ENCODE measurements around the gene LRRC4B. TPM values are rescaled to one million over a fixed set of nuclear protein-coding genes. Genes with fewer than 3 reads are reported as not detected.

LRRC4B gene
- total and polyA plus RNA-seq, 2 of the 4 experiments (the other 2 are of a cell fraction), result 0.03 TPM; not detected in 1

GRCh38 chr19:50512999-50513745, 55.1 kb downstream of the LRRC4B start:
- H3K9me1 ChIP-seq (ENCODE audit: insufficient read depth, low read length), result no peaks in the 10 kb centered on the region; the same call in 1 of the 2 replicates
- ChIA-PET POLR2A (ENCODE audit: unreplicated experiment) (interaction anchor here (0.6 kb wide), 1 partner anchor 30 kb away, joined by 12 read pairs; no protein-coding TSS in a partner anchor), CTCF (no interaction called here)
- DNase-seq (no peak), ATAC-seq (ENCODE audit: low read depth) (no peak)
- peaks cover 1% of the 10 kb centered on the region; the same call in 1 of the 2 replicates for H3K36me3 ChIP-seq (ENCODE audit: control insufficient read depth, insufficient read depth, low read length)
- H3K23ac ChIP-seq (ENCODE audit: low read depth, low read length), result no peak overlapping the region
- H3K9ac ChIP-seq (ENCODE audit: low read depth, low read length), result no peak overlapping the region
- no peak overlapping the region for H2BK120ac ChIP-seq (ENCODE audit: low read depth, low read length)
- H4K20me1 ChIP-seq (ENCODE audit: insufficient read depth, low read length), result no peaks in the 10 kb centered on the region
- H3K4me2 ChIP-seq (ENCODE audit: low read depth, low read length), result no peak overlapping the region
- H3K27me3 ChIP-seq (ENCODE audit: control insufficient read depth, insufficient read depth, low read length), result no peaks in the 10 kb centered on the region
- intact Hi-C loops (cut with micrococcal nuclease) (no loop called here), dilution Hi-C loops (cut with HindIII; ENCODE audit: low sequenced_read_pairs, unreplicated experiment) (no loop called here), in situ Hi-C loops (cut with MboI; ENCODE audit: low sequenced_read_pairs) (no loop called here)
- H4K5ac ChIP-seq (ENCODE audit: low read depth, low read length), result no peak overlapping the region
- no peak overlapping the region for H3K4ac ChIP-seq (ENCODE audit: low read depth, low read length)
- no peak overlapping the region for H2BK20ac ChIP-seq (ENCODE audit: low read depth, low read length)
- 70% methylated on average over 6 of the region's 12 CpGs; no CpG with 5 or more reads in 1 of the 2 experiments for WGBS, 2 experiments (ENCODE audit: extremely low coverage in 2 of 2, insufficient read length in 1 of 2)
- no peak overlapping the region for H3K56ac ChIP-seq (ENCODE audit: extremely low read depth, insufficient read depth, low read length)
- H2AK5ac ChIP-seq (ENCODE audit: low read depth, low read length), result no peak overlapping the region
- H3K18ac ChIP-seq (ENCODE audit: low read depth, low read length), result no peak overlapping the region
- H2AFZ ChIP-seq (replicated peaks; ENCODE audit: low read length, poor library complexity), result no peak overlapping the region
- no peaks in the 10 kb centered on the region for H3K9me3 ChIP-seq (ENCODE audit: control insufficient read depth, insufficient read depth, low read length)
- no peak overlapping the region for H2BK5ac ChIP-seq (ENCODE audit: low read depth, low read length, poor library complexity, severe bottlenecking)
- peaks cover 5 to 10% of the 10 kb centered on the region in 2 experiments; a peak in 3 of 4 replicates for H3K79me1 ChIP-seq (ENCODE audit: low read depth in 1 of 2, low read length in 2 of 2)
- H3K4me3 ChIP-seq (ENCODE audit: insufficient read depth, low read depth, low read length), result no peak overlapping the region
- no TSS peak for BruUV-seq (replicated peaks)
- no peak overlapping the region for H4K8ac ChIP-seq (ENCODE audit: low read depth in 2 of 2, low read length in 2 of 2)
- no peak overlapping the region for H4K91ac ChIP-seq (ENCODE audit: insufficient read depth, low read depth, low read length)
- no peak overlapping the region for H3K27ac ChIP-seq (ENCODE audit: insufficient read depth, low read length)
- H2AK9ac ChIP-seq (replicated peaks; ENCODE audit: low read depth, low read length, poor library complexity), result no peak overlapping the region
- H2BK15ac ChIP-seq (ENCODE audit: low read depth, low read length), result no peak overlapping the region
- peaks cover 3% of the 10 kb centered on the region for H3K4me1 ChIP-seq (ENCODE audit: control insufficient read depth, insufficient read depth, low read length)
- H3K14ac ChIP-seq (replicated peaks; ENCODE audit: low read depth, low read length), result no peak overlapping the region
- TF ChIP-seq MXI1 (IDR thresholded peaks at IDR 0.05; ENCODE audit: borderline replicate concordance, low read depth, low read length) (no peak), CEBPB (IDR thresholded peaks at IDR 0.05; ENCODE audit: low read depth, low read length) (no peak), NFE2L2 (IDR thresholded peaks at IDR 0.05; ENCODE audit: low read depth, low read length) (no peak), SMC3 (IDR thresholded peaks at IDR 0.05; ENCODE audit: low read depth, low read length) (no peak), BHLHE40 (IDR thresholded peaks at IDR 0.05; ENCODE audit: low read depth, low read length) (no peak), USF2 (IDR thresholded peaks at IDR 0.05; ENCODE audit: low read depth, low read length) (no peak), POLR2A (IDR thresholded peaks at IDR 0.05; ENCODE audit: low read depth, low read length) (no peak), MAFK (IDR thresholded peaks at IDR 0.05; ENCODE audit: low read depth, low read length) (no peak), CHD1 (IDR thresholded peaks at IDR 0.05; ENCODE audit: low read depth, low read length) (no peak), MAZ (IDR thresholded peaks at IDR 0.05; ENCODE audit: borderline replicate concordance, low read depth, low read length) (no peak), RAD21 (IDR thresholded peaks at IDR 0.05; ENCODE audit: low read length) (no peak), ELK1 (IDR thresholded peaks at IDR 0.05; ENCODE audit: borderline replicate concordance, low read depth, low read length) (no peak), RCOR1 (IDR thresholded peaks at IDR 0.05; ENCODE audit: insufficient replicate concordance, low read length) (no peak)
- TF ChIP-seq, protein P1, sequence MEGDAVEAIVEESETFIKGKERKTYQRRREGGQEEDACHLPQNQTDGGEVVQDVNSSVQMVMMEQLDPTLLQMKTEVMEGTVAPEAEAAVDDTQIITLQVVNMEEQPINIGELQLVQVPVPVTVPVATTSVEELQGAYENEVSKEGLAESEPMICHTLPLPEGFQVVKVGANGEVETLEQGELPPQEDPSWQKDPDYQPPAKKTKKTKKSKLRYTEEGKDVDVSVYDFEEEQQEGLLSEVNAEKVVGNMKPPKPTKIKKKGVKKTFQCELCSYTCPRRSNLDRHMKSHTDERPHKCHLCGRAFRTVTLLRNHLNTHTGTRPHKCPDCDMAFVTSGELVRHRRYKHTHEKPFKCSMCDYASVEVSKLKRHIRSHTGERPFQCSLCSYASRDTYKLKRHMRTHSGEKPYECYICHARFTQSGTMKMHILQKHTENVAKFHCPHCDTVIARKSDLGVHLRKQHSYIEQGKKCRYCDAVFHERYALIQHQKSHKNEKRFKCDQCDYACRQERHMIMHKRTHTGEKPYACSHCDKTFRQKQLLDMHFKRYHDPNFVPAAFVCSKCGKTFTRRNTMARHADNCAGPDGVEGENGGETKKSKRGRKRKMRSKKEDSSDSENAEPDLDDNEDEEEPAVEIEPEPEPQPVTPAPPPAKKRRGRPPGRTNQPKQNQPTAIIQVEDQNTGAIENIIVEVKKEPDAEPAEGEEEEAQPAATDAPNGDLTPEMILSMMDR (conservative IDR thresholded peaks at IDR 0.05; ENCODE audit: low read depth, low read length), result no peak

All from IMR-90 (cell line).